Activated T-cell treated with anti-CD3 and anti-CD28 coated beads, Interleukin-2, amount 50 U/mL, for 4 hours (primary cell): ENCODE results near the gene CRTC1. TPM values are rescaled to one million over a fixed set of nuclear protein-coding genes. Genes with fewer than 3 reads are reported as not detected.
"Not testable (repeated sequence)": the region's sequence is repeated elsewhere in the genome, so short reads cannot be mapped to it uniquely, and the experiment has no call there.

ENCODE experiments used
- ATAC-seq, 2 donors: fragments of 200-7000 bp; cut with Tn5 transposase; one replicate each; pipeline ENCODE4 v1.10.0; 2021
- DNase-seq: peaks from one replicate; pipeline ENCODE4 v3.0.0-alpha.2; 2020
- H3K27me3 Mint-ChIP-seq: one replicate; pipeline ENCODE4 v1.8.0; 2021; ENCODE audit warnings: low read depth, mixed read lengths
- H3K36me3 Mint-ChIP-seq: one replicate; pipeline ENCODE4 v1.8.0; 2022; ENCODE audit warnings: mixed read lengths; ENCODE audit not compliant: insufficient read depth
- H3K4me1 Mint-ChIP-seq: one replicate; pipeline ENCODE4 v1.8.0; 2021; ENCODE audit warnings: low read depth, mixed read lengths
- H3K4me3 Mint-ChIP-seq: one replicate; pipeline ENCODE4 v1.8.0; 2021; ENCODE audit warnings: mild to moderate bottlenecking, moderate library complexity, mixed read lengths
- H3K9me3 Mint-ChIP-seq: one replicate; pipeline ENCODE4 v1.8.0; 2021; ENCODE audit warnings: mixed read lengths
- total RNA-seq, 3 donors: library from RNA; stranded (reverse); gene quantifications; one replicate each; pipeline ENCODE4 v1.2.1, GENCODE V29; 2021

Gene CRTC1
- total RNA-seq, 3 donors from 2014 or later: 7.8 to 9.6 (median 8.9) TPM

GRCh38 chr19:18794692-18795091, 111.2 kb downstream of the CRTC1 start:
- DNase-seq (no peak), ATAC-seq (no peak)
- Mint-ChIP-seq H3K4me3 (no peak overlapping the region), H3K4me1 (peaks cover 6% of the 10 kb centered on the region), H3K9me3 (no peaks in the 10 kb centered on the region), H3K27me3 (peaks cover 55% of the 10 kb centered on the region), H3K36me3 (no peaks in the 10 kb centered on the region)

DNA sequence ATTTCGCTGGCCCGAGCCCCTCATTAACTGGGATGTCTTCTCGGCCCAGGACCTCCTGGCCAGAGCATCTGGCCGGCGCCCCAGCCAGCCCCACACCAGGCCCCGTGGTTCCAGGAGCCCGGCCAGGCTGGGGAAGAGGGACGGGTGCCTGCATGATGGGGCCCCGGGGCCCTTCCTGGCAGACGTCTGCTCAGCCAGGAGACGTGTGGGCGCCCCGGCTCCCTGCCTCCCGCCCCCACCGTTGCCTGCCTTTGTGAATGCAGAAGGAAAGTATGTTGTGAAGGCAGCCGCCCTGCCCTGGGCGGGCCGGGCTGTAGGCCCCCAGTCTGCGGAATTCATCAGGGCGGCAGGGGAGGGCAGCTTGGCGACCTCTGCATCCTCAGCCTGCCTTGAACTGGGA, 112.1 kb downstream of the CRTC1 start:
- no peak for DNase-seq
- Mint-ChIP-seq H3K4me3 (no peak overlapping the region), H3K27me3 (peaks cover 48% of the 10 kb centered on the region), H3K36me3 (no peaks in the 10 kb centered on the region), H3K4me1 (peaks cover 2% of the 10 kb centered on the region), H3K9me3 (no peaks in the 10 kb centered on the region)
- no peak for ATAC-seq

DNA sequence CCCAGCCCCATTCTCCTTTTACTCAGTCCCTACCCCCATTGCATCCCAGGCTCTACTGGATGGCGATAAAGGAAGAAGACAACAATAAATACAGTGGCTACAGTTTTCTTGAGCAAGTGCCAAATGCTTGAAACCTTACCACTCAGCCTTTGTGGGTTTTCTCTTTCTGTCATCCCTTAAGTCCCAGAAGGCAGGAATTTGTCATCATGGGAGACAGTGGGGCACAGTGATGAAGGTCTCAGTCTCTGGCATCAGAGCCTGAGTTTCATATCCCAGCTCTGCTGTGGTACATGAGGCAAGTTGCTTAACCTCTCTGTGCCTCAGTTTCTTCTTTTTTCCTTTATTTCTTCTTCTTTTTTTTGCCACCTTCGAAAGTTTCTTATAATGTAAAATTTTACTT, 112.8 kb downstream of the CRTC1 start:
- Mint-ChIP-seq H3K4me3 (no peak overlapping the region), H3K27me3 (peaks cover 49% of the 10 kb centered on the region), H3K9me3 (no peaks in the 10 kb centered on the region), H3K4me1 (no peaks in the 10 kb centered on the region), H3K36me3 (no peaks in the 10 kb centered on the region)
- DNase-seq: no peak
- ATAC-seq: no peak

DNA sequence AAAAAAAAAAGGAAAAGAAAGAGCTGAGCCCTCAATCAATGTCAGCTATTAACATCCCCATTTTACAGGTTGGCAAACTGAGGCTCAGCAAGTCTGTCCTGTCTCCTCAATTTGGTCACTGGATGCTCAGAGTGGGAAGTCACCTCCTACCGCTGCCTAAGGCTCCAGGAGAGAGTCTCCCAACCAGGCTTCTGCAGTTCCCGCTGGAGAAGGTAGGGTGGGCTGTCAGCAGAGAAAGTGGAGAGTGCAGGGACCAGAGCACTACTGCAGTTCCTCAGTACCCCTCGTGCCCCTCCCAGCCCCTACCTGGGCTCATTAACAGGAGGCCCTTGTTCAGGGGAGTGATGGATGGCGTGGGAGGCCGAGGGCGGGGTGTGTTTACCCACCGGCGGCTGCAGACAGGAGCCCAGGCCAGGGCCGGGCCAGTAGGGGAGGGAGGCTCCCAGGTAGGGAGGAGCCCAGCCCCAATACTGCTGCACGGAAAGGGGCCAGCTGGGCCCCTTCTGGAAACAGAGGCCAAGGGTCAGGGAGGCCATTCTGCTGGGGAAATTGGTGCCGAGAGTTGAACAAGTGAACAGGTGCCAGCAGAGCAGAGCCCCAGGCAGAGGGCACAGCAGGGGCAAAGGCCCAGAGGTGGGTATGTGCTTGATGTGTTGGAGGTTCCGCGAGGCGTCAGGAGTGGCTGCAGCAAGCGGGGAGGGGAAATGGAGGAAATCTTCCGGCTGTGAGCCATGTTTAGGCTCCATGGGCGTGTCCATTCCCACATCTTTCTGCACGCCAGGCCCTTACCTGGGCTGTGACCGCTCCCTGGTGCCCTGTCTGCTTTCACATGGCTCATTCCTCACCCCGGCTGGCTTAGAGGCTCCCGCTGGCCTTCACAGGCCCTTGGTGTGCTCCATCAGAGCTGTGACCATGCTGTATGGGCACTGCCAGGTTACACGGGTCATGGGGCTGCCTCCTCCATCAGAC, 115.2 kb downstream of the CRTC1 start:
- ATAC-seq (no peak), DNase-seq (no peak)
- H3K9me3 Mint-ChIP-seq: no peaks in the 10 kb centered on the region
- H3K4me1 Mint-ChIP-seq: no peaks in the 10 kb centered on the region
- no peaks in the 10 kb centered on the region for H3K36me3 Mint-ChIP-seq
- H3K4me3 Mint-ChIP-seq: no peak overlapping the region
- H3K27me3 Mint-ChIP-seq: peaks cover 44% of the 10 kb centered on the region

DNA sequence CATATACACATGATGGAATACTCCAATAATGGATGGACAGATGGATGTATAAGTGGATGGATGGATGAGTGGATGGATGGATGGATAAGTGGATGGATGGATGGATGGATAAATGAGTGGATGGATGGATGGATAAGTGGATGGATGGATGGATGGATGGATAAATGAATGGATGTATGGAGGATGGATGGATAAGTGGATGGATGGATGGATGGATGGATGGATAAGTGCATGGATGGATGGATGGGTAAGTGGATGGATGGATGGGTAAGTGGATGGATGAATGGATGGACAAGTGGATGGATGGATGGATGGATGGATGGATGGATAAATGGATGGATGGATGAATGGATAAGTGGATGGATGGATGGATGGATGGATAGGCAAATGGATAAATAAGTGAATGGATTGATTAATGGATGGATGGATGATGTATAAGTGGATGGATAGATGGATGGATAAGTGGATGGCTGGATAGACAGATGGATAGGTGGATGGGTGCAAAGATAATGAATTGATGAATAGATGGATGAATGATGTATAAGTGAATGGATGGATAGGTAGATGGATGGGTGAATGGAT, 116.0 kb downstream of the CRTC1 start:
- Mint-ChIP-seq H3K4me3 (no peak overlapping the region), H3K36me3 (no peaks in the 10 kb centered on the region), H3K27me3 (peaks cover 41% of the 10 kb centered on the region), H3K9me3 (no peaks in the 10 kb centered on the region), H3K4me1 (no peaks in the 10 kb centered on the region)
- no peak for DNase-seq
- no peak for ATAC-seq

DNA sequence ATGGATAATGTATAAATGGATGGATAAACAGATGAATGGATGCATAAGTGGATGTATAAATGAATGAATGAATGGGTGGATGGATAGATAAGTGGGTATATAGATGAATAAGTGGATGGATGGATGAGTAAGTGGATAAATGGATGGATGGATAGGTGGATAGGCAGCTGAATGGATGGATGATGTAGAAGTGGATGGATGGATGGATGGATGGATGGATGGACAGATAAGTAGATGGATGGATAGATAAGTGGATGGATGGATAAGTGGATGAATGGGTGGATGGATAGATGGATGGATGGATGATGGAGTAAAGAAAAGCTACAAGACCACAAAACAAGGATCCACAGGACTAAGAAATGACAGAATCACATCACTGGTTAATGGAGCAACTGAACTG, 116.6 kb downstream of the CRTC1 start:
- H3K4me1 Mint-ChIP-seq: no peaks in the 10 kb centered on the region
- no peak for DNase-seq
- ATAC-seq: no peak
- H3K27me3 Mint-ChIP-seq: peaks cover 36% of the 10 kb centered on the region
- H3K4me3 Mint-ChIP-seq: no peak overlapping the region
- no peaks in the 10 kb centered on the region for H3K36me3 Mint-ChIP-seq
- no peaks in the 10 kb centered on the region for H3K9me3 Mint-ChIP-seq

- H3K4me3 Mint-ChIP-seq: no peak overlapping the region
- no peaks in the 10 kb centered on the region for H3K9me3 Mint-ChIP-seq
- peaks cover 34% of the 10 kb centered on the region for H3K27me3 Mint-ChIP-seq
- ATAC-seq (no peak), DNase-seq (no peak)
- H3K36me3 Mint-ChIP-seq: no peaks in the 10 kb centered on the region
- H3K4me1 Mint-ChIP-seq: no peaks in the 10 kb centered on the region
These were observed 117.2 kb downstream of the CRTC1 start for GRCh38 chr19:18800636-18801035.

DNA sequence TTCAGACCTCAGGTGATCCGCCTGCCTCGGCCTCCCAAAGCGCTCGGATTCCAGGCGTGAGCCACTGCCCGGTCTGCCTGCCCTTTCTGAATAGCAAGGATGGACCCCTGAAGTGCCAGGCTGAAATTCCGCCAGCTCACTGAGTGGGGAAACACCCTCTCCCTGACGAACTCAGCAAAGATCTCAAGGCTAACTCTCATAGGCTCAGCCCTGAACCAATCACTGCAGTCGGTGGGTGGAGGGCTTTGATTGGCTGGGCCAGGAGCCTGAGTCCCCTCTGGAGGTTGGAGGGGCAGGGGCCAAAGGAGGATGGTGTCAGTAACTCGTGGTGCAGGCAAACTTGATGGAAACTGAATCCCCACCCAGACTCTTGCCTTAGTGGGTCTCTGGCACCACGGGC, 118.9 kb downstream of the CRTC1 start:
- Mint-ChIP-seq H3K27me3 (peaks cover 21% of the 10 kb centered on the region), H3K4me3 (no peak overlapping the region), H3K4me1 (no peaks in the 10 kb centered on the region), H3K9me3 (no peaks in the 10 kb centered on the region), H3K36me3 (no peaks in the 10 kb centered on the region)
- ATAC-seq (no peak), DNase-seq (no peak)

GRCh38 chr19:18803550-18804138, 120.2 kb downstream of the CRTC1 start:
- DNase-seq: no peak
- Mint-ChIP-seq H3K36me3 (no peaks in the 10 kb centered on the region), H3K4me1 (no peaks in the 10 kb centered on the region), H3K4me3 (no peak overlapping the region), H3K27me3 (peaks cover 19% of the 10 kb centered on the region), H3K9me3 (no peaks in the 10 kb centered on the region)
- ATAC-seq: no peak

DNA sequence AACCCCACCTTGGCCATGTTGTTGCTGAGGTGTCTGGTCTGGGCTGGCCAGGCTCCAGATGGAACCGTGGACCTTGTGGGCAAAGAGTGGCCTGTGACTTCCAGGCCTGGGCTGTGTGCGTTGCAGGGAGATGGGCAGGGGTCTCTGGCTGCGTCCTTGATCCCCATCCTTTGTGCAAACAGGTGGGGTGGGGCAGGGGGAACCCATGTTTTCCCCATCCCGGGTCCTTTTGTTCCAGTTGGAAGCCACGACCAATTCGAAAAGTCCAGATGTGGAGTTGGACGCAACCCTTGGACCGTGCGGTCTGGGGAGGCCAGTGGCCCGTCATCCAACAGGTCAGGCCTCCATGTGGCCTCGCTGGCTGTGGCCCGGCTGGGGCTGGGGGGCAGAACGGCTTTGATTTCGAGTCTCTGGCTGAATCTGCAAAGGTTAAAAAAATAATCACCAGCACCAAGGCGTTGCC, 120.7 kb downstream of the CRTC1 start:
- Mint-ChIP-seq H3K27me3 (peaks cover 19% of the 10 kb centered on the region), H3K4me3 (no peak overlapping the region), H3K4me1 (no peaks in the 10 kb centered on the region), H3K36me3 (no peaks in the 10 kb centered on the region), H3K9me3 (no peaks in the 10 kb centered on the region)
- no peak for ATAC-seq
- no peak for DNase-seq

DNA sequence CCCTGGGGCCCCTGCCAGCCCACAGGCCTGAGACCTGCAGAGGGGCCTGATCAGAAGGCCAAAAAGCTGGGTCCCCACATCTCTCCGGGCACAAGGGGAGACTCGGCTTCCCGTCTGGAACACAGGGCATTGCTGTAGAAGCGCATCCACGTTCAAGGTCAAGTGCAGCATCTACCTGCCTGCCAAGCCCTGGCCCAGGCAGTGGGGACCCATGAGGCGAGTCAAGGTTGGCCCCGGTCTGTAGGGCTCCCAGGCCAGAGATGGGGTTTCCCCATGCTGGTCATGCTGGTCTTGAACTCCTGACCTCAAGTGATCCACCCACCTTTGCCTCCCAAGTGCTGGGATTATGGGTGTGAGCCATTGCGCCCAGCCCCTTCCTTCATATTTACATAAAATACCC, 121.2 kb downstream of the CRTC1 start:
- no peak for ATAC-seq
- no peak for DNase-seq
- Mint-ChIP-seq H3K27me3 (peaks cover 21% of the 10 kb centered on the region), H3K4me1 (peaks cover 2% of the 10 kb centered on the region), H3K4me3 (no peak overlapping the region), H3K36me3 (no peaks in the 10 kb centered on the region), H3K9me3 (no peaks in the 10 kb centered on the region)

- H3K4me3 Mint-ChIP-seq: no peak overlapping the region
- H3K9me3 Mint-ChIP-seq: no peaks in the 10 kb centered on the region
- H3K27me3 Mint-ChIP-seq: peaks cover 18% of the 10 kb centered on the region
These were observed 124.4 kb downstream of the CRTC1 start for GRCh38 chr19:18807861-18808331.

GRCh38 chr19:18809149-18809868, 125.8 kb downstream of the CRTC1 start:
- DNase-seq (no peak), ATAC-seq (no peak)
- Mint-ChIP-seq H3K4me3 (no peak overlapping the region), H3K4me1 (peaks cover 2% of the 10 kb centered on the region), H3K27me3 (peaks cover 11% of the 10 kb centered on the region), H3K9me3 (no peaks in the 10 kb centered on the region), H3K36me3 (no peaks in the 10 kb centered on the region)

More at GRCh38 chr19:18807861-18808331, 124.4 kb downstream of the CRTC1 start:
- ATAC-seq (no peak), DNase-seq (no peak)
- Mint-ChIP-seq H3K36me3 (no peaks in the 10 kb centered on the region), H3K4me1 (peaks cover 2% of the 10 kb centered on the region)

DNA sequence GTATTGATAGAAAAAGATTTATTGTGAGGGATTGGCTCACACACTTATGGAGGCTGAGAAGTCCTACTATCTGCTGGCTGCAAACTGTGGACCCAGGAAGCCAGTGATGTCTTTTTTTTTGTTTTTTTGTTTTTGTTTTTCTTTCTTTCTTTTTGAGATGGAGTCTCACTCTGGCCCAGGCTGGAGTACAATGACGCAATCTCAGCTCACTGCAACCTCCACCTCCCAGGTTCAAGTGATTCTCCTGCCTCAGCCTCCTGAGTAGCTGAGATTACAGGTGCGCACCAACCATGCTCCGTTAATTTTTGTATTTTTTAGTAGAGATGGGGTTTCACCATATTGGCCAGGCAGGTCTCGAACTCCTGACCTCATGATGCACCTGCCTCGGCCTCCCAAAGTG, 128.2 kb downstream of the CRTC1 start:
- not testable (repeated sequence) for H3K36me3 Mint-ChIP-seq, H3K9me3 Mint-ChIP-seq, H3K4me1 Mint-ChIP-seq, ATAC-seq, H3K4me3 Mint-ChIP-seq, DNase-seq
- H3K27me3 Mint-ChIP-seq: peaks cover 12% of the 10 kb centered on the region
